H9 (cell line): Measurements from ENCODE around the gene CEP97. TPM values are rescaled to one million over a fixed set of nuclear protein-coding genes. Genes with fewer than 3 reads are reported as not detected.

ENCODE experiments used
- DNase-seq: peaks from one replicate; pipeline ENCODE4 v3.0.0-alpha.2; 2017
- H2AFZ ChIP-seq: one replicate; pipeline ENCODE4 v1.6.1; 2013; ENCODE audit warnings: mild to moderate bottlenecking, low read length, control low read depth, moderate library complexity
- H2AK5ac ChIP-seq: 2 replicates; pipeline ENCODE4 v1.6.1; 2013; ENCODE audit warnings: low read length, control low read depth, mixed read lengths; ENCODE audit not compliant: insufficient read length
- H2BK120ac ChIP-seq: one replicate; pipeline ENCODE4 v1.6.1; 2013; ENCODE audit warnings: low read depth, mild to moderate bottlenecking, low read length, control low read depth, inconsistent platforms; ENCODE audit not compliant: poor library complexity, severe bottlenecking
- H2BK12ac ChIP-seq: 2 replicates; pipeline ENCODE4 v1.6.1; 2013; ENCODE audit warnings: low read length, control low read depth, mixed read lengths, low read depth; ENCODE audit not compliant: insufficient read length
- H2BK15ac ChIP-seq: 2 replicates; pipeline ENCODE4 v1.6.1; 2013; ENCODE audit warnings: low read depth, low read length, control low read depth
- H2BK20ac ChIP-seq: one replicate; pipeline ENCODE4 v1.6.1; 2013; ENCODE audit warnings: low read depth, mild to moderate bottlenecking, low read length, control low read depth, inconsistent platforms; ENCODE audit not compliant: poor library complexity, severe bottlenecking
- H2BK5ac ChIP-seq: 2 replicates; pipeline ENCODE4 v1.6.1; 2013; ENCODE audit warnings: low read length, control low read depth, mixed read lengths; ENCODE audit not compliant: insufficient read length
- H3K14ac ChIP-seq: 2 replicates; pipeline ENCODE4 v1.6.1; 2013; ENCODE audit warnings: low read length, control low read depth; ENCODE audit not compliant: insufficient read depth
- H3K18ac ChIP-seq: 2 replicates; pipeline ENCODE4 v1.6.1; 2013; ENCODE audit warnings: low read depth, mild to moderate bottlenecking, mixed read lengths, low read length, control low read depth; ENCODE audit not compliant: insufficient read length
- H3K23ac ChIP-seq: 2 replicates; pipeline ENCODE4 v1.6.1; 2013; ENCODE audit warnings: low read length, control low read depth, mixed read lengths, low read depth; ENCODE audit not compliant: insufficient read length
- H3K23me2 ChIP-seq: 2 replicates; pipeline ENCODE4 v1.6.1; 2013; ENCODE audit warnings: low read depth, mild to moderate bottlenecking, mixed read lengths, low read length, control low read depth; ENCODE audit not compliant: insufficient read length, poor library complexity, severe bottlenecking
- H3K27ac ChIP-seq: 2 replicates; pipeline ENCODE4 v1.5.1; 2013; ENCODE audit warnings: low read length, control low read depth, mixed read lengths, low read depth; ENCODE audit not compliant: insufficient read length
- H3K27me3 ChIP-seq: 2 replicates; pipeline ENCODE4 v1.6.1; 2013; ENCODE audit warnings: low read length, control low read depth, inconsistent platforms; ENCODE audit not compliant: insufficient read depth
- H3K4ac ChIP-seq: 2 replicates; pipeline ENCODE4 v1.6.1; 2013; ENCODE audit warnings: low read depth, mild to moderate bottlenecking, control low read depth, inconsistent platforms, low read length, moderate library complexity
- H3K4me1 ChIP-seq: 2 replicates; pipeline ENCODE4 v1.6.1; 2013; ENCODE audit warnings: low read length, control low read depth, inconsistent platforms; ENCODE audit not compliant: insufficient read depth
- H3K4me2 ChIP-seq: 2 replicates; pipeline ENCODE4 v1.6.1; 2013; ENCODE audit warnings: low read length, control low read depth, mixed read lengths; ENCODE audit not compliant: insufficient read length, insufficient read depth
- H3K56ac ChIP-seq: 2 replicates; pipeline ENCODE4 v1.6.1; 2013; ENCODE audit warnings: low read depth, mild to moderate bottlenecking, mixed read lengths, low read length, control low read depth; ENCODE audit not compliant: insufficient read length
- H3K79me1 ChIP-seq: 2 replicates; pipeline ENCODE4 v1.6.1; 2013; ENCODE audit warnings: low read depth, mild to moderate bottlenecking, moderate library complexity, low read length, control low read depth, inconsistent platforms; ENCODE audit not compliant: insufficient read depth, poor library complexity, severe bottlenecking
- H3K79me2 ChIP-seq: 2 replicates; pipeline ENCODE4 v1.6.1; 2013; ENCODE audit warnings: low read length, control low read depth, inconsistent platforms; ENCODE audit not compliant: insufficient read depth
- H3K9ac ChIP-seq: 2 replicates; pipeline ENCODE4 v1.6.1; 2013; ENCODE audit warnings: low read length, control low read depth, mixed read lengths; ENCODE audit not compliant: insufficient read length; ENCODE audit errors: extremely low read depth
- H3K9me3 ChIP-seq: one replicate; pipeline ENCODE4 v1.6.1; 2013; ENCODE audit warnings: low read depth, low read length, inconsistent platforms; ENCODE audit not compliant: control insufficient read depth
- H3T11ph ChIP-seq: one replicate; pipeline ENCODE4 v1.6.1; 2013; ENCODE audit warnings: mild to moderate bottlenecking, low read length, control low read depth, inconsistent platforms
- H4K20me1 ChIP-seq: one replicate; pipeline ENCODE4 v1.6.1; 2013; ENCODE audit not compliant: control insufficient read depth, insufficient read length, insufficient read depth
- H4K5ac ChIP-seq: 2 replicates; pipeline ENCODE4 v1.6.1; 2013; ENCODE audit warnings: low read depth, mild to moderate bottlenecking, mixed read lengths, low read length, control low read depth; ENCODE audit not compliant: insufficient read length
- H4K8ac ChIP-seq: replicated peaks from 2 replicates; pipeline ENCODE4 v1.6.1; 2013; ENCODE audit warnings: low read length, control low read depth, mixed read lengths, low read depth; ENCODE audit not compliant: insufficient read length
- H4K91ac ChIP-seq: 2 replicates; pipeline ENCODE4 v1.6.1; 2013; ENCODE audit warnings: low read depth, mild to moderate bottlenecking, moderate library complexity, mixed read lengths, low read length, control low read depth; ENCODE audit not compliant: insufficient read length
- H3K27ac Mint-ChIP-seq, 3 experiments: 2 replicates in 2 of 3; 3 replicates in 1 of 3; pipeline ENCODE4 v1.8.0; 2020 to 2021; ENCODE audit warnings: mixed read lengths in 3 of 3, mild to moderate bottlenecking in 1 of 3, moderate library complexity in 1 of 3
- H3K27me3 Mint-ChIP-seq: 2 replicates; pipeline ENCODE4 v1.8.0; 2021; ENCODE audit warnings: low read depth, mild to moderate bottlenecking, moderate library complexity, mixed read lengths
- H3K36me3 Mint-ChIP-seq, 3 experiments: 2 replicates in 2 of 3; 3 replicates in 1 of 3; pipeline ENCODE4 v1.8.0; 2020 to 2021; ENCODE audit warnings: low read depth in 3 of 3, mixed read lengths in 3 of 3; ENCODE audit not compliant: insufficient read depth in 1 of 3
- H3K4me1 Mint-ChIP-seq, 2 experiments: 2 replicates each; pipeline ENCODE4 v1.8.0; 2020; ENCODE audit warnings: mixed read lengths in 2 of 2
- H3K4me3 Mint-ChIP-seq, 2 experiments: 2 replicates in 1 of 2; 3 replicates in 1 of 2; pipeline ENCODE4 v1.8.0; 2020 to 2021; ENCODE audit warnings: mild to moderate bottlenecking in 2 of 2, mixed read lengths in 2 of 2, moderate library complexity in 1 of 2
- H3K9me3 Mint-ChIP-seq, 2 experiments: 2 replicates in 1 of 2; 3 replicates in 1 of 2; pipeline ENCODE4 v1.8.0; 2020; ENCODE audit warnings: mild to moderate bottlenecking in 2 of 2, mixed read lengths in 2 of 2, moderate library complexity in 1 of 2
- WGBS: extraction: QIAGEN DNeasy Blood & Tissue Kit; methylation state at CpG from one replicate; pipeline ENCODE4 v1.1.7; 2013; ENCODE audit warnings: missing lambda C conversion rate, low lambda C conversion rate, mixed read lengths; ENCODE audit not compliant: insufficient read length; ENCODE audit errors: extremely low coverage; 5-methylcytosine and 5-hydroxymethylcytosine counted together
- long read RNA-seq: library from polyadenylated mRNA; unstranded; transcript quantifications from one replicate; pipeline ENCODE4 v2.0.0, GENCODE V29; 2020
- total RNA-seq: library from RNA; stranded (reverse); gene quantifications from 2 replicates; pipeline ENCODE4 v1.2.1, GENCODE V29; 2021
- TF ChIP-seq, protein P1 (sequence below): fragments of 200-600 bp; sonication (generic); conservative IDR thresholded peaks from 3 replicates; pipeline ENCODE4 v1.8.0; 2021; ENCODE audit warnings: antibody characterized with exemption, mild to moderate bottlenecking

CEP97 gene, protein sequence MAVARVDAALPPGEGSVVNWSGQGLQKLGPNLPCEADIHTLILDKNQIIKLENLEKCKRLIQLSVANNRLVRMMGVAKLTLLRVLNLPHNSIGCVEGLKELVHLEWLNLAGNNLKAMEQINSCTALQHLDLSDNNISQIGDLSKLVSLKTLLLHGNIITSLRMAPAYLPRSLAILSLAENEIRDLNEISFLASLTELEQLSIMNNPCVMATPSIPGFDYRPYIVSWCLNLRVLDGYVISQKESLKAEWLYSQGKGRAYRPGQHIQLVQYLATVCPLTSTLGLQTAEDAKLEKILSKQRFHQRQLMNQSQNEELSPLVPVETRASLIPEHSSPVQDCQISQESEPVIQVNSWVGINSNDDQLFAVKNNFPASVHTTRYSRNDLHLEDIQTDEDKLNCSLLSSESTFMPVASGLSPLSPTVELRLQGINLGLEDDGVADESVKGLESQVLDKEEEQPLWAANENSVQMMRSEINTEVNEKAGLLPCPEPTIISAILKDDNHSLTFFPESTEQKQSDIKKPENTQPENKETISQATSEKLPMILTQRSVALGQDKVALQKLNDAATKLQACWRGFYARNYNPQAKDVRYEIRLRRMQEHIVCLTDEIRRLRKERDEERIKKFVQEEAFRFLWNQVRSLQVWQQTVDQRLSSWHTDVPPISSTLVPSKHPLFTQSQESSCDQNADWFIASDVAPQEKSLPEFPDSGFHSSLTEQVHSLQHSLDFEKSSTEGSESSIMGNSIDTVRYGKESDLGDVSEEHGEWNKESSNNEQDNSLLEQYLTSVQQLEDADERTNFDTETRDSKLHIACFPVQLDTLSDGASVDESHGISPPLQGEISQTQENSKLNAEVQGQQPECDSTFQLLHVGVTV
- 12.4 and 13.9 TPM in 2 replicates for total RNA-seq
- long read RNA-seq, full-length matches to known transcripts, result 1 of 28 reads
- long read RNA-seq, partial matches to known transcripts, result 21 of 28 reads
- long read RNA-seq, other reads (novel, unspliced or antisense), result 6 of 28 reads

DNA sequence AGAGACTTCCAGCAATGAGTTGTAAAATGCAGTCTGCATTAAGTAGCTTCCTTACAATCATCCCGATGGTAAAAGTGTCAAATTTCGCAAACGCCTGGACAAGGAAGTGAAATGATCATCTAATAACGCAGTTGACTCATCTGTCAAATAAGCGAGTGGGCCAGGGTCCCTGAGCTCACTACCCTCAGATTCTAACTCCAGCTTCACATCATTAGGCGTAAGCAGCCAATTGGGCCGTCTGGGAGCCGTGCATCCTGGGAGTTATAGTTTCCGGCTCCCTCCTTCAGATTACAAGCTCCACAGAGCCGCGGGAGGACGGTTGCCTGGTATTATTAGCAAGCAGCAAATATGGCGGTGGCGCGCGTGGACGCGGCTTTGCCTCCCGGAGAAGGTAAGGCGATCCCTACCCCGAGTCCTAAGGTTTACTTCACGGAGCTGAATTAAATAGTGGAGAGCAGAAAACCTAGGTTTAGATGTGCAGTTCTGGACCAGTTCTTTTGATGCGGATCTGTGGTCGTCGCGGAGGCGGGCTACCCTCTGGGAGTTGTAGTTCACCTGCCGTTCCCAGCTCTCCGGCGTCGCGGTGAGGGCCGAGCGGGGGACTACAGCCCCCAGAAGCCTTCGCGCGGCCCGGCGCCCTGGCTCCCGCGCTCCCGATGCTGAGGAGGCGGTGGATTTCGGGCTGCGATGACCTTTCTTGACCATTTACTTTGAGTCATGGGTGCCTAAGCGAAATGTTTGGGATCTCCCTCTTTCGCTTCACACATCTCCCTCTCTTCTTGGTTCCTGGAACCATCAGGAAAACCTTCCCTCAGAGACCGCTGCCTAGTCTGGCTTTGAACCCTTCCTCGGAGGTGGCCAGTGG lies at the start of gene CEP97:
TSS of gene CEP97 (plus strand) at position 286 of the 865 bp plus-strand sequence. CDS start at position 349, 63 bp downstream.
- no peak within 1 kb of the TSS for H2BK5ac ChIP-seq

More for the DNA sequence above, at the start of gene CEP97:
- peak within 1 kb of the TSS; percentile 88 for H2AFZ ChIP-seq
- no peak within 1 kb of the TSS for H2BK15ac ChIP-seq
- peak within 1 kb of the TSS; percentile 75 for H3K4me2 ChIP-seq
- no peak within 1 kb of the TSS for H3K4ac ChIP-seq
- H3K14ac ChIP-seq, result peak within 1 kb of the TSS; percentile 40; the same call in 1 of the 2 replicates
- Mint-ChIP-seq H3K27me3 (no peaks in the 10 kb centered on the region), H3K9me3 (no peaks in the 10 kb centered on the region), H3K4me1 (peaks cover 15 to 21% of the 10 kb centered on the region in 2 experiments), H3K4me3 (peak within 1 kb of the TSS; percentile 97 to 98), H3K27ac (peak within 1 kb of the TSS; percentile 93 to 98 (median 95)), H3K36me3 (peaks cover 2 to 26% (median 17%) of the 10 kb centered on the region in 3 experiments; a peak in 6 of 7 replicates)
- H2BK20ac ChIP-seq, result no peak within 1 kb of the TSS
- no peak within 1 kb of the TSS for H3T11ph ChIP-seq
- H4K20me1 ChIP-seq, result no peaks in the 10 kb centered on the region
- no peak within 1 kb of the TSS for H2BK12ac ChIP-seq
- no peak within 1 kb of the TSS for H3K18ac ChIP-seq
- no peak within 1 kb of the TSS for H4K8ac ChIP-seq
- no peak within 1 kb of the TSS for H3K56ac ChIP-seq
- no peak within 1 kb of the TSS for H3K27ac ChIP-seq
- no peaks in the 10 kb centered on the region for H3K4me1 ChIP-seq
- H3K79me2 ChIP-seq, result no peaks in the 10 kb centered on the region
- no CpG with 5 or more reads among the region's 49 CpGs for WGBS
- H2AK5ac ChIP-seq, result no peak within 1 kb of the TSS
- no peak within 1 kb of the TSS for H4K5ac ChIP-seq
- no peak within 1 kb of the TSS for H3K23ac ChIP-seq
- TF ChIP-seq, protein P1, sequence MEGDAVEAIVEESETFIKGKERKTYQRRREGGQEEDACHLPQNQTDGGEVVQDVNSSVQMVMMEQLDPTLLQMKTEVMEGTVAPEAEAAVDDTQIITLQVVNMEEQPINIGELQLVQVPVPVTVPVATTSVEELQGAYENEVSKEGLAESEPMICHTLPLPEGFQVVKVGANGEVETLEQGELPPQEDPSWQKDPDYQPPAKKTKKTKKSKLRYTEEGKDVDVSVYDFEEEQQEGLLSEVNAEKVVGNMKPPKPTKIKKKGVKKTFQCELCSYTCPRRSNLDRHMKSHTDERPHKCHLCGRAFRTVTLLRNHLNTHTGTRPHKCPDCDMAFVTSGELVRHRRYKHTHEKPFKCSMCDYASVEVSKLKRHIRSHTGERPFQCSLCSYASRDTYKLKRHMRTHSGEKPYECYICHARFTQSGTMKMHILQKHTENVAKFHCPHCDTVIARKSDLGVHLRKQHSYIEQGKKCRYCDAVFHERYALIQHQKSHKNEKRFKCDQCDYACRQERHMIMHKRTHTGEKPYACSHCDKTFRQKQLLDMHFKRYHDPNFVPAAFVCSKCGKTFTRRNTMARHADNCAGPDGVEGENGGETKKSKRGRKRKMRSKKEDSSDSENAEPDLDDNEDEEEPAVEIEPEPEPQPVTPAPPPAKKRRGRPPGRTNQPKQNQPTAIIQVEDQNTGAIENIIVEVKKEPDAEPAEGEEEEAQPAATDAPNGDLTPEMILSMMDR, result no peak
- H4K91ac ChIP-seq, result no peak within 1 kb of the TSS
- peak; percentile 93 for DNase-seq
- peaks cover 6% of the 10 kb centered on the region for H3K23me2 ChIP-seq
- no peaks in the 10 kb centered on the region for H3K9me3 ChIP-seq
- peak within 1 kb of the TSS; percentile 74 for H3K9ac ChIP-seq
- H3K27me3 ChIP-seq, result no peaks in the 10 kb centered on the region
- peaks cover 3% of the 10 kb centered on the region for H3K79me1 ChIP-seq
- no peak within 1 kb of the TSS for H2BK120ac ChIP-seq
